ENCODE measurements around the gene GRB10.
"Not testable (repeated sequence)": the region's sequence is repeated elsewhere in the genome, so short reads cannot be mapped to it uniquely, and the experiment has no call there.

GRB10 gene

DNA sequence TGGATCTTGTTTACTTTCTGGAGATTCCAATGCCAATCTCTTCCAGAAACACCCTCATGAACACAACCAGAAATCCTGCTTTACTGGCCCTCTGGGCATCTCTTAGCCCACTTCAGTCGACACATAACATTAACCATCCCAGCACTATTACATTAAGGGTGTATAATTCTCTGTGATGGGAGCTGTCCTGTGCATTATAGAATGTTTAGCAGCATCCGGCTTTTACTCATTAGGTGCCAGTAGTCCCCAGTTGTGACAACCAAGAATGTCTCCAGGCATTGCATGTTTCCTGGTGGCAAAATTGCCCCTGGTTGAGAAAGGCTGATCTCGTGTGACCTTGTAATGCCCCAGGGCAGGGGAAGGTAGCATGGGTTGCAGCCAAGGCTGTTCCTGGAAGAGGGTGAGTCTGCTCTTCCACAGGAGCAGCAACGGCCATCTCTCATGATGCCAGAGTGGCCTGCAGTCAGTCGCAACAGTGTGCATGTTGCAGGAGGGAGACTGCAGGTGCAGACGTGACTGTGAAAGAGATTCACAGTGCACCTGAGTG, 214.9 kb downstream of the GRB10 start:
- DNase-seq, result no peak

DNA sequence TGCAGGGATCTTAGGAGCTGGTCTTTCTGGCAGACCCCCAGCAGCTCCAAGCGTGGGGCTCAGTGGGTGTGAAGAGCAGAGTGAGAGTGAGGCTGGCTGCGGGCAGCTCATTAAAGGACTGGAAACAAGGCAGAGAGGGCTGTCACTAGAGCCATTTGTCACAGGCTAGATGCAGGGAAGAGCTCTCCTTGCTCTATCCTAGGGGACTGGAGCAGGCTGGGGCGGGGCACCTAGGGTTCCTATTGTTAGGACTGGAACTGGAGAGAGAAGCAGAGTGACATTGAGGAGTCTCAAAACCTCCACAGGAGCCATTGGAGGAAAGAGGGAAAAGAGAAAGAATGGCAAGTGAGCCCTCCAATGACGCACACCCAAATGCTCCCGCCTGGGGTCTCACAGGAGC, 216.7 kb downstream of the GRB10 start:
- DNase-seq, result no peak

DNA sequence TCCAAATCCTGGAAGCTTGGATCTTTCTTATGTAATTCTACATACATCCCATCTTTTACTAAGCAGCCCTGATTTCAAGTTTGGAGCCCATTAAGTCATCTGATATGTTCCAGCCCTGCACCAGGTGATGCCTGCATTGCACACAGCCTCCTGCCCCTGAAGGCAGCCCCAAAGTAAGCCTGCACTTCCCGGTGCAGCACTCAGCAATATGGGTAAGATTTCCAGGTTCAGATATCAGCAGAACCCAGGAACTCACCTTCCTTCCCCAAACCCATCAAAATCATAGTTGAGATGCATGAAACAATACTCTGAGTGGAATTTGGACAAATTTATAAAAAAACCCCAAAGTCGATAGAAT, 217.2 kb downstream of the GRB10 start:
- no peak for DNase-seq

DNA sequence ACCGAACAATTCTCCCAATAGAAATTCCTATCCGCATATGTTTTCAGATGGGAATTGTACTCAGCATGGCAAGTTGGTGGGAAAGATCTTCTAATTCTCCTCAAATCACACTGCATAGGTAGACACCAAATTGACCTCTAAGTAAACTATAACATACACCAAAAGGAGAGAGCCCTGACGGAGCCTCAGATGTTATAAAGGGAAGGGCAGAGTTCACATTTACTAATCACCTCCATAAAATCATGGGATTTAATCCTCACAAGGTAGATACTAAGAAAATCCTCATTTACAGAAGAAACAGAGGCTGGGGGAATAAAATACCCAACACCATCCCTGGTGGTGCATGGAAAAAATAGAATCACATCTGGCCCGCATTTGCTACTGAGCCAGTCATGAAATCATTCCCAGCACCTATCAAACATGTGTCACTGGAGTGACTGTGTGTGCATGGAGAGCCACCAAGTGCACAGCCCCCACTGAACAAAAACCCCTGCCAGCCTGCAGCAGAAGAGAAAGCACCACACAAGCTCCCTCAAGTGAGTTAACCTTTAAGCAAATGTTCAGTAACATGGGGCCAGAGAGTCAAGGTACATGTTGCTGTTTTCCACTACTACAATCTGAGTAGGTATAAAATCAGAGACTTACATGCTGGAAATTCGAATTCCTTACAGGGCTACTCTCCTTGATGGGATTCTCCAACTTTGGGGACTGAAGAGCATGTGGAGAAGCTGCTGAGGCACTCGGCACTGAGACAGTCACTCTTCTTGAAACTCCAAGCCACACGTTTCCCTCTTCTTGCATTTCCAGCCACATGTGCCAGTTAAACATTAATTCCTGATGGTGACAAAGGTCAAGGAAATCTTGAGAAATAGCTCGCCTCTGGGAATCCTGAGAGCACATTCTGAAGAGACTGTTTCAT, 217.8 kb downstream of the GRB10 start, which contains the start of gene DDC:
TSS of gene DDC (minus strand) at position 766 of the 919 bp plus-strand sequence. CDS start 21,320 bp downstream, outside the sequence.
- no peak for DNase-seq

DNA sequence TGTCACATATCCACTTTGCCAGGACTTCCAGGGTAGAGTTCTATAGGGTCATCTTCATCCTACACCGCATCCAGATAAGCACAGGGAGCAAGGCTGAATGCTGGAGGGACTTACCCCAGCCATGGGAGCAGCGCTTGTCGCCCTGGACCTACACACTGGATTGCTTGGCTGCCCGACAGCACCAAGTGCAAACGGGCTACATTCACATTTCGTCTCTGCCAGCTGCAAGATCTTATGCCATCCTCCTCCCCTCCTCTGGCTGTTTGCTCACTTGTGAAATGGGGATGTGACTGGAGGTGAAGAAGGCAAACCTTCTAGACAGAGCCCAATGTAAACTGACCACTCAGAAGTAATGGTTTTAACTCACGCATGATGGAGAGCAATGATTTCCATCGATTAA, 218.5 kb downstream of the GRB10 start:
- no peak for DNase-seq

DNA sequence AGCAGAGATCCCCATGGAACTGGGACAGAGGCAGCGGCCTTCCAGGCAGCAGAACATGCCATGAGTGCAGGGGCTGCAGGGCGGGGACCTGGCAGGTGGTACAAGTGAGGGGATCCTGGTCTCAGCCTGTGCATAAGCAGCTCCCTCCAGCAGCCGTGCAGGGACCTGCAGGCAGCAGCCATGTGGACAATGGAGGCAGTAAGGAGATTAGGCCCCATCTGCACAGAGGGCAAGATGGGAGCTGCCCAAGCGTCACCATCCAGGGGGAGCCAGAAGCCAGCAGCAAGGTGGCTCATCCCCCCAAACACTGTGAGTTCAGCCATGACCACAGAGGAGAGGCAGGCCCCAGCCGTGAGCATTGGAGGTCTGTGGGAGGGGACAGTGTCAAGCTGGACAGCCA, 220.6 kb downstream of the GRB10 start:
- DNase-seq, result peak; percentile 29 to 89

DNA sequence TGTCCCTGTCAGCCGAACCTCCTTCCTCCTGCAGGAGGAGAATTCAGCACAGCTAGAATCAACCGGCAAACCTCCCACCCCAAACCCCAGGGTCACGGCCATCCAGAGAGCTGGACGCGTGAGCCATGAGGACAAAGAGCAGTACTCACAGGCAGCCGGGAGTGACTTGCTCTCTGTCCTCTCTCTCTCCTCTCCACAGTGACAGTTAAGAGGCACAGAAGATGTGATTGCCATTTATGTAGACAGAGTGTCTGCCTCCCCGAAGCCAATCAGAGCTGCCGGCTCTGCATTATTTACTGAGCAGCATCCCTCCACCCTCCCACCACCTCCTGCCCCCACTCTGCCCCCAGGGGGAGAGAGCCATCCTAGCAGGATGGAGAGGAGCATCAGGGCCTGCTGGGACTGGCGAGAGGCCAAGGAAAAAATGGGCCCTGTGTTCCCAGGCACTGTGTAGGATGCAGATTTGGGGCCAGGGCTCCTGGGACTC, 221.8 kb downstream of the GRB10 start:
- DNase-seq, result peak; percentile 47 to 74

DNA sequence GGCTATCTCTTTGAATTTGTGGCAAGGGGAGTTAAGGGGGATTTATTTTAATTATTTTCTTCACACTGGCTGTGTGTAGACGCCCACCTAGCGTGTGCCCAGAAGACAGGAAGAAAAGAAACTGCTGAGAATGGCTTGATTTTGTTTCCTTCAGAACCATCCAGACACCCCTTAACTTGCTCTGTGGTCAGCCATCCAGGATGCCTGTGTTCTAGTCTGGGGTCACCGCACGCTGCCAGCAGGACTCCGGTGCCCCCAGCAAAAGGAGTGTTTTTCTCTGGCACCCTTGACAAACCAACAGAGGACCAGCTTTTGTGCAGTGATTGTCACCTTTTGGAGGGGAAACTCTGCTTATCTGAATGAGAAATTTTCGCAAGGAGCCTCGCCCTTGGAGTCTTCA, 222.8 kb downstream of the GRB10 start:
- no peak for DNase-seq

DNA sequence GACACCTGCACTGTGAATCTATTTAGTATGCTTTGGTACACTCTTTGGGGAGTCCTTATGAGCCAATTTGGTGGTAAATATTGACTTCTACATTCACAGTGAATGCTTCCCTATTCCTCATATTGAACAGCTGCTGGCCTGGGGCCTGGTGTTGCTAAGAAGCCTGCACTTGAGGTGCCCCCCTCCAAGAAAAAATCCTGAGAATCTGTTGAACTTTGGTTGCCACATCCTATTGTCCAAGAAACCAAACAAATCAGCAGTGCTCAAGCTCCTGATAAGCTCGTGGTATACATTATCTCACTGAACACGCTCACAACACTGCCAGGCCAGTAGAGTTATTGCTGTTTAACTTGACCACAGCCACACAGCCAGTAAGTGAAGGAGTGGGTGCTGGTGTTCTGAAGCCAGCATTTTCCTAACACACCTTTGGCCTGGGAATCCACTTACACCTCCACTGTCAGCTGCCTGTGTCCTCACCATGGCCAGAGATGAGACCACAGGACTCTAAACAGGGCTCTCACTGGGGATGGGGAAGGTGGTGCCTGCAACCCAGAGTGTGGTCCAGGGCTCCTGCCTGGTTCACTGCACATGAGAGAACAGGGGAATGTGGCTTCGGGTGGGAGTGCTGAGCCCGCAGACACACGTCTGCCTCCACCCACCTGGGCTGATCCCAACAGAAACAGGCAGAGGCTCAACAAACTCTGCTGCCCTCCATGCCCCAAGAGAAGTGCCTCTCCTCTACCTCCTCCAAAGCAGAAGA, 224.2 kb downstream of the GRB10 start:
- no peak for DNase-seq

DNA sequence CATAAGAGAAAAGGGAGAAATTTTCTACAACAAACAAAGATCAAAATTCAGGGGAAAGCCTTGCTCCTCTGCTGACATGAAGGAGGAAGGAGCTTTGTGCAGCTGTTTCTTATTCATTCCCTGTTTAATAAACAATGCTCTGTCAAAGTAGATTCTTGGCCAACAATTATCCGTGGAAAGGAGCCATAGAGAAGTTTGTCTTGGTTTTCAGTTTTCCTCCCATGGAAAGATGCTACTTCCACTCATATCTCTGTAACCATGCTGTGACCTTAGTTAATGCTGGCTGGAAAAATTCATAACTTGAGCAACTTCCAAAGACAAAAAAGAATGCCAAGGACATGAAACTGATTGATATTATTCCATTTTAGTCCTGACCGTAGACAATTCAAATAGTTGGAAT, 225.6 kb downstream of the GRB10 start:
- DNase-seq, result no peak

DNA sequence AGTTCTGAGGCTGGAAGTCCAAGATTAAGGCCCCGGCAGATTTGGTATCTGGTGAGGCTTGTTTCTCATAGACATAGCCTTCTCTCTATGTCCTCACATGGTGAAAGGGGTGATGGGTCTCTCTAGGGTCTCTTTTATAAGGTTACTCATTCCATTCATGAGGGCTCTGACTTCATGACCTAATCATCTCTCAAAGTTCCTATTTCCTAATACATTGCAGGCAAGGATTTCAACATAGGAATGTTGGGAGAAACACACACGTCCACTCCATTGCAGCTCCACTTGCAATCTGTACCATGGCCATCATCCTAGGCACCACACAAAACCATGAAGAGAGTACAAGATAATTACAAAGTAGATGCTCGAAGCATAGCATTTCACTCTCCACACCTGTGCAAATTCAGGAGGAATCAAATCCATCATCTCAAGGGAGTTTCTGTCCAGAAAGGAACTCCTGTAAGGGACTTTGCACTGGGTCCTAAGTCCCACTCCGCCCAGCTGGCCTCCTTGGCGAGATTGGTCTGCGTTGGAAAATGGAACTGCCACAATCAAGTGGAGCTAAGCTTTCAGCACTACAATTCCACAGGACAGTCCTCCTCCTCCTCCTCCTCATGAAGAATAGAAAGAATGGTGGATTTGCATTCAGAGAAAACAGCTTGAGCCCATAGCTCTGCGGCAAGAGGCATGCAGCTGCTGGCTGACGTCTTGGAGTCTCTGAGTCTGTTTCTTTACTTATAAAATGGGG, 226.3 kb downstream of the GRB10 start:
- no peak for DNase-seq

DNA sequence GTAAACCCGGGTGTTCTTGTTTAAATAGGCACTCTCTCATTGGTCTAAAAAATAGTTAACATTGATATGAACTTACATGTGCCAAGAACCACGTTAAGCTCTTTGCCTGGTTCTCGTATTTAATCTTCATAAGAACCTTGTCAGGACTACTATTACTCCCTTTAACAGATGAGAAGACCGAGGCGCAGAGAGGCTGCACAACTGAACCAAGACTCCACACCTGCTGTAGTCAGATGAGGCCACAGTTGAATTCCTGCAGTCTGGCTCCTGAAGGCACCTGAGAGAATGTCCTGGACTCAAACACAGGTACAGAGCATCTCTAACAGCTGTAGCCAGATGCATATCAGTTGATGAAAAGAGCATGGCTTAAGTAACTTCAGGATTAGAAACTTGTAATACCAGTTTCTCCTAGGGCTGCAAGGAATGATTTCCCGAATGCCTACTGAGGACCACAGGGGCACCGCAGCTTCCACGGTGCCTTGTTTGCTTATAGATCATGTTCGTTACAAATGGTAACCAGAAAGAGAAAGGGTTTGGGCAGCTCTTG, 227.0 kb downstream of the GRB10 start:
- DNase-seq, result no peak

DNA sequence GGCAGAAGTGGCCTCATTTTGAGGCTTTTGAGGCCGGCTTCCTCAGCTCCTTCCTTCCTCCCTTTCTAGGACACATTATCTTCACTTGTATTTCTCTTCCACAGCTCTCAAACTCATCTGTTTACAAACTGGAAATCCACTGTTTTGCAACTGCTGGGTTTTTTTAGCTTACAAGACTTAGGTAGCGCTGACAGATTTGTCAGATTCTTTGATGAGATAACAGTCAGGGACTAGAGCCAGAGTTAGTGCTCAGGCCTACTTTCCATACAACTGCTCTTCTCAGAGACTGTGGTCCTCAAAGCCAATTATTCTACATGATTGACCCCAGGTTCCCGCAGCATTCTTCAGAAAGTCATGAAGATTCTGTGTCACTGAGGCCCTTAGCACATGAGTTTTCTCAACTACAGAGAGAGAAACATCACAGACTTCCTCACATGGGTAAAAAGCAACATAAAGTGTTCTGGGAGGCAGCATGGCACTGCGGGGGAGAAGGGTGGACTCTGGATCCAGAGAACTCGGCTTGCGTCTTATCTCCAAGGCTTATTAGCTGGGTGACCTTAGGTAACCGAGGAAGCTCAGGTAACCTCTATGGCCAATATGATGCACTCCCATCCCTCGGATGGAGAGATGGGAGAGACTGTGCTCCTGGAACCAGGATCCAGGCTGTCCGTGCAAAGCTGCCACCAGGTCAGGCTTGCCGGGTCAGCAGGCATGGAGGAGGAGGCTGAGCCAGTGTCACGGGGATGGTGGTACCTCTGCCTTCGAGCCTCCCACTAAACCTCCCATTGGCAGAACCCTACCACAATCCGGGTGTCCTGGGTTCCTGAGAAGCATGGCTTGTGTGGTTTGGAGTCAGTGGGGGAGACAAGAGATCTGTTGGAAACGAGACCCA, 228.0 kb downstream of the GRB10 start:
- no peak for DNase-seq

DNA sequence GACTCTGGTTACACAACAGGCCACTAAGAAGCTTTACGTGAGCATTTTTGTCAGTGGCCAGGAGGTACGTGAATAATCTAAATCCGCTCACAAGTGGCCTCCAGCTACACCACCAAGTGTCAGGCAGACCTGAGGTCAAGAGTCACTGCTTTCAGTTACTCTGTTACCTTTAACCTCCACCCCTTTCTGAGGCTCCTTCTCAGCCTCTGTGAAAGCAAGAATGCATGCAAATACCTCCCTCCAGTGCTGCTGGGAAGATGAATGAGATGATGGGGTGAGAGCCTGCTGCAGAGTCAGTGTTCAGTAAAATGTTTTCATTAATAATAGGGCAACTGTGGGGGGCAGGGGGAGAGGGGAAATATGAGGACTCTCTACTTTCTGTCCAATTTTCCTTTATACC, 228.7 kb downstream of the GRB10 start:
- DNase-seq, result no peak

DNA sequence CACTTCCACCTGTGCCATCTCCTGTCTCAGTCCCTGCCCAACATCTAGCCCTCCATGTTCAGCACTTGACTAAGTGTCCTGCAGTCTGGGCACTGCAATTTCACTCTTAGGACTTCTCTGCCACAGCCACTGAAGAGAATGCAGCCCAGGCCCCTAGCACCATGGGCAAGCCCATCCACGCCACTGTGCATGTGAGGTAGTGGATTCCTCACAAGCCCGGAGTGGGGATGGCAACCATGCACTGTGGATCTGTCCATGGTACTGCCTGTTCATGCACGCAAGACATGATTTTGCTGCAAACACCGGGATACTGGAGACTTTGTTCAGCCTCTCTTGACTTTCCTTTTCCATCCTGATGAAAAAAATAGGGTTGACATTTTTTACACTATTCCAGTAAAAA, 229.8 kb downstream of the GRB10 start:
- DNase-seq, result no peak

DNA sequence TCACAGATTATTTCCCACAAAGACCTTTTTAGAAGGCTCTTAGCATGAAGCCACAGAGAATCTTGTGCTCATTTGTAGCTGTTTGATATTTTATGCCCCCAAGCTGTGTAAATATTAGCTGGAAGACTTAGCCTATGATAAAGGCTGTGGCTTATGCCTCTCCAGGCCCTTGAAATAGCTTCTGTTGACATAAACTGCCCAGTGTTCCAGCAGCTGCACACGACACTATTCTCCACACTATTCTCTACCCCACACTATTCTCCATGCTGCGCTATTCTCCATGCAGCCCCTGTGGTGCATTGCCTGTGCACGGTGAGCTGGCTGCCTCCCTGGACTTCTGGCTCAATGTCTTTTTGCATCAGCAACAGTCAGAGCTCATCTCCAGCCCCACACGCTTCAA, 230.6 kb downstream of the GRB10 start:
- DNase-seq, result peak; percentile 37 to 66

DNA sequence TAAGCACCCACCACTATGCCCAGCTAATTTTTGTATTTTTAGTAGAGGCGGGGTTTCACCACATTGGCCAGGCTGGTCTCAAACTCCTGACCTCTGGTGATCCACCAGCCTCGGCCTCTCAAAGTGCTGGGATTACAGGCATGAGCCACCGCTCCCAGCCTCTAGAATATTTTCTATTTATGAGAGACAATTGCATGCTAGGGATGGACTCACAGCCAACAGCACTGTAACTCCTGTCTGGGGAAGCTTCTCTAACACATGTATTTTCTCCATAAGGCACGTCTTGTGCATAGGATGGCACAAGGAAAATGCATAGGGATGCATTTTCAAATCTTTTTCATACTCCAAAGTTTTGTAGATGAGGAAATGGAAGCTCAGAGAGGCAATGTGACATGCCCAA, 237.1 kb downstream of the GRB10 start:
- not testable (repeated sequence) for DNase-seq

DNA sequence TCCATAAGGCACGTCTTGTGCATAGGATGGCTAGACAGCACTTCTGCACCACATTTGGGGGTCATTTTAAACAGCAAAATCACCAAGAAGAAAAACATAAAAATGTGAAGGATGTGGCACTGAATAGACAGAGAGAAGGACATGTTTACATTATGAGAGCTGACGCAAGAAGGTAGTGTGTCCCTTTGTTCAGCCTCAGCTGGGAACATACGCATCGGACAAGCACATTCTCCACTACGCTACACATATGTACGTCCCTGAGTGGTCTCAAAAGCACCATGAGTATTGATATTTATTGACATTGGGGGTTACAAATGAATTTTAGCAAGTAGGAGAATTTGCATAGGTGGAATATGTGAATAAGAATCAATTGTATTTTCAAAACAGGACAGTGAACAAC, 237.7 kb downstream of the GRB10 start:
- DNase-seq, result no peak

DNA sequence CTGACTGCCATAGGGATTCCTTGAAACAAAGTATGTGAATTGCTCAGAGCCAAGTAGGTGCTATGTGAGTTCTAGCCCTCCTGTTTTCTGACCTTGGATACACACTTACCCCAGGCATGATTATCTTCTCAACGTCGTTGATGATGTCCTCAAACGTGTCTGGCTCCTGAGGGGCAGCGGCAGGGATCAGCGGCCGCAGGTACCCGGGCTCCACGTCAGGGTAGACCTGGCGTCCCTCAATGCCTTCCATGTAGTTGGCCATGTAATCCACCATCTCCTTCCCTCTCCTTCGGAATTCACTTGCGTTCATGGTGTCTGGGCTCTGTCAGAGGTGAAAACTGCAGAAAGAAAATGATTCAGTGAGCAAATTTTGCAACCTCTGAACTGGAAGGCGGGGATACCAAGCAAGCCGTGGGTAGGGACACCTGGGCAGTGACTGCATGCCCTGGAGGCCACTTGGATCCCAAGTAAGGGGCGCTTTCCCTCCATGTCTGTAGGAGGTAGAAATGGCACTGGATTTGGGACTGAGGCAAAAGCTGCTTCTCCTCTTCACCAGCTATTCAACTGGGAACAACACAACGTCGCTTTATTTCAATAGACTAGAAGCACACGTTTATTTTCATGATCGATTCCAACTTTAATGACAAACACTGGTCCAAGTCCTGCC, 238.8 kb downstream of the GRB10 start:
- DNase-seq, result no peak

DNA sequence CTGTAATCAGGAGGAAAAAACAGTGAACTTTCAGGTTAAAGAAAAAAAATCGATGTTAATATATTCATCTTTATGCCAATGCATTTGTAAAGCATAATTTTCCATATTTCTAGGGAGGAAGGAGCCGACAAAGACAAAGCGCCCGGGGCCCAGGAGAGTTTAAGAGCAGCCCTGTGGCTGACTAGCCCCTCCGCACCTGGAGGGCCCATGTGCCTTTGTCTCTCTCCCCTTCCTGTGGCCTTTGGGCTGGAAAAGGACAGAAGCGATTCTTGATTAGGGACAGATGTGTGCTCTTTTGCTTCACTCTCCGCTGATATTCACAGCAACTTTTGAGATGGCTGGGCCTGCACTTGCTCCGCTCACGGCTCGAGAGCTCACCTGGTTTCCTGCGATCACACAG, 240.6 kb downstream of the GRB10 start:
- no peak for DNase-seq
